Smooth muscle cell (in vitro differentiated cells): ENCODE results near the gene THSD4. TPM values are rescaled to one million over a fixed set of nuclear protein-coding genes. Genes with fewer than 3 reads are reported as not detected.

Experiments used
- DNase-seq: peaks from one replicate; lab custom pipeline; 2025; ENCODE audit not compliant: unreplicated experiment; lab: John Stamatoyannopoulos, UW
- H2AFZ ChIP-seq: fragments of 200-600 bp; sonication (generic); 2 replicates; pipeline ENCODE4 v1.6.0; 2016; ENCODE audit warnings: antibody characterized with exemption, low read depth, mild to moderate bottlenecking
- H3F3A ChIP-seq: fragments of 200-600 bp; sonication (generic); 2 replicates; pipeline ENCODE4 v1.6.0; 2017; ENCODE audit warnings: antibody characterized with exemption, low read depth
- H3K27ac ChIP-seq: fragments of 200-600 bp; sonication (generic); 2 replicates; pipeline ENCODE4 v1.5.1; 2016; ENCODE audit warnings: low read depth, mild to moderate bottlenecking
- H3K27me3 ChIP-seq: fragments of 200-600 bp; sonication (generic); 2 replicates; pipeline ENCODE4 v1.6.1; 2016; ENCODE audit warnings: low read depth, mild to moderate bottlenecking
- H3K36me3 ChIP-seq: fragments of 200-600 bp; sonication (generic); 2 replicates; pipeline ENCODE4 v1.5.1; 2016; ENCODE audit warnings: low read depth
- H3K4me1 ChIP-seq: fragments of 200-600 bp; sonication (generic); 2 replicates; pipeline ENCODE4 v1.5.1; 2016; ENCODE audit warnings: low read depth
- H3K4me2 ChIP-seq: fragments of 200-600 bp; sonication (generic); 2 replicates; pipeline ENCODE4 v1.6.0; 2016; ENCODE audit warnings: mild to moderate bottlenecking
- H3K4me3 ChIP-seq: fragments of 200-600 bp; sonication (generic); 2 replicates; pipeline ENCODE4 v1.5.1; 2016; ENCODE audit warnings: mild to moderate bottlenecking
- H3K79me2 ChIP-seq: fragments of 200-600 bp; sonication (generic); 2 replicates; pipeline ENCODE4 v1.6.0; 2016; ENCODE audit warnings: low read depth, mild to moderate bottlenecking
- H3K9ac ChIP-seq: fragments of 200-600 bp; sonication (generic); 2 replicates; pipeline ENCODE4 v1.6.0; 2016; ENCODE audit warnings: low read depth
- H3K9me3 ChIP-seq: fragments of 200-600 bp; sonication (generic); replicated peaks from 2 replicates; pipeline ENCODE4 v1.5.1; 2016; ENCODE audit warnings: low read depth
- H4K20me1 ChIP-seq: fragments of 200-600 bp; sonication (generic); 2 replicates; pipeline ENCODE4 v1.6.0; 2016; ENCODE audit warnings: low read depth
- WGBS: methylation state at CpG from one replicate; pipeline ENCODE4 v1.1.7; 2016; ENCODE audit warnings: low lambda C conversion rate; 5-methylcytosine and 5-hydroxymethylcytosine counted together
- polyA plus RNA-seq: library from polyadenylated mRNA; unstranded; fragments of >200 nt; fragmentation: Nextera tagmentation; extraction: Ambion mirVana; gene quantifications from 2 replicates; pipeline ENCODE4 v1.2.1, GENCODE V29; 2016
- total RNA-seq: library from RNA; depleted of rRNA; stranded (reverse); fragments of >200 nt; gene quantifications from 2 replicates; pipeline ENCODE4 v1.2.3, GENCODE V29; 2014
- TF ChIP-seq, protein P1 (sequence below): fragments of 200-600 bp; sonication (generic); IDR thresholded peaks from 2 replicates; pipeline ENCODE4 v1.5.1; 2017; ENCODE audit warnings: borderline replicate concordance, mild to moderate bottlenecking, antibody characterized with exemption; ENCODE audit not compliant: insufficient read depth, poor library complexity, severe bottlenecking

The THSD4 gene
- total and polyA plus RNA-seq, 2 experiments from 2014 or later = 2.5 to 4.1 TPM

DNA sequence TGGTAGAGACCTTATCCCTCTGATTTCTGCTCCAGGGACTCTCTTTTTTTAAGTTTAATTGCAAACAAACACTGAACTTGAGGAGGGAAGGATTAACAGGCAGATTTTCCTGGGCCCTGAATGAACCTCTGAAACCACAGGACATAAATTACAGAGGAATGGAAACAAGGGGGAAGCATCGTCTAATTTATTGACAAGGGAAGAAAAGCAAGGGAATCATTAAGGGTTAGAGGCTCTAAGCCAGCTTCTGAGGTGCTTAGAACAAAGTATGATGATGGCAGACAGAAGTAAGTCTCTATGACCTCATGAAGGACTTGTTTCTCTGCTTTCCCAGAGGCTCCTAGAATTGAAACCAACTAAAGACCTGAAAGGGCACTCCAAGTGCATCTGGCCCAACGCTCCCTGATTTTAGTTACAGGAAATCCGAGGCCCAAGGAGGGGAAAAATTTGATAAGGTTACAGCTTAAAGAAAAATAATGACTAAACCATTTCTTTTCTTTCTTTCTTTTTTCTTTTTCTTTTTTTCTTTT is 450.4 kb downstream of the THSD4 start:
- Histone ChIP-seq H3K36me3 (no peaks in the 10 kb centered on the region), H3K4me1 (no peaks in the 10 kb centered on the region), H3K9me3 (no peaks in the 10 kb centered on the region), H4K20me1 (no peaks in the 10 kb centered on the region), H3K79me2 (no peaks in the 10 kb centered on the region), H3K9ac (no peak overlapping the region), H3K4me2 (no peak overlapping the region), H3K4me3 (no peak overlapping the region), H3K27ac (no peak overlapping the region), H3F3A (no peaks in the 10 kb centered on the region), H2AFZ (no peak overlapping the region), H3K27me3 (no peaks in the 10 kb centered on the region)
- TF ChIP-seq, protein P1, sequence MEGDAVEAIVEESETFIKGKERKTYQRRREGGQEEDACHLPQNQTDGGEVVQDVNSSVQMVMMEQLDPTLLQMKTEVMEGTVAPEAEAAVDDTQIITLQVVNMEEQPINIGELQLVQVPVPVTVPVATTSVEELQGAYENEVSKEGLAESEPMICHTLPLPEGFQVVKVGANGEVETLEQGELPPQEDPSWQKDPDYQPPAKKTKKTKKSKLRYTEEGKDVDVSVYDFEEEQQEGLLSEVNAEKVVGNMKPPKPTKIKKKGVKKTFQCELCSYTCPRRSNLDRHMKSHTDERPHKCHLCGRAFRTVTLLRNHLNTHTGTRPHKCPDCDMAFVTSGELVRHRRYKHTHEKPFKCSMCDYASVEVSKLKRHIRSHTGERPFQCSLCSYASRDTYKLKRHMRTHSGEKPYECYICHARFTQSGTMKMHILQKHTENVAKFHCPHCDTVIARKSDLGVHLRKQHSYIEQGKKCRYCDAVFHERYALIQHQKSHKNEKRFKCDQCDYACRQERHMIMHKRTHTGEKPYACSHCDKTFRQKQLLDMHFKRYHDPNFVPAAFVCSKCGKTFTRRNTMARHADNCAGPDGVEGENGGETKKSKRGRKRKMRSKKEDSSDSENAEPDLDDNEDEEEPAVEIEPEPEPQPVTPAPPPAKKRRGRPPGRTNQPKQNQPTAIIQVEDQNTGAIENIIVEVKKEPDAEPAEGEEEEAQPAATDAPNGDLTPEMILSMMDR = no peak
- 58% methylated on average over 3 of the region's 3 CpGs for WGBS
- DNase-seq = no peak

DNA sequence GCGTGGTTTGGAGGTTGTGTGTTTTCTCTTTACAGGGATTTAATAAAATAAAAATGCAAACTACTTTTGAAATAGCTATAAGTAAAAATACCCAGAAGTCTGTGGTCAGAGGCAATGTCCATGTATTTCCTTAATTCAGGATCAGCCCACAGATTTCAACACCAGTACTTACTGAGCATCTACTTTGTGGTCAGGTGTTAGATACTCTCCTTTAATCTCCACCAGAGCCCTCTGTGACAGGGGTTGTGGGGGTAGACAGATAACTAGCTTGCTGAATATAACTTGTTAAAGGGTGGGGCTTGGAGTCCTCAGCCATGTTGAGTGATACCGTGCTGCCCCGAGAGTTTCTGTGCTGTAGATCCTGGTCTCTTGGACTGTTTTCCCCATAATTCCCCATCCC is 451.0 kb downstream of the THSD4 start:
- no peaks in the 10 kb centered on the region for H3K36me3 ChIP-seq
- H4K20me1 ChIP-seq = no peaks in the 10 kb centered on the region
- no peaks in the 10 kb centered on the region for H3K4me1 ChIP-seq
- DNase-seq = no peak
- no peak overlapping the region for H3K9ac ChIP-seq
- no peak overlapping the region for H2AFZ ChIP-seq
- H3F3A ChIP-seq = no peaks in the 10 kb centered on the region
- H3K27ac ChIP-seq = no peak overlapping the region
- no peaks in the 10 kb centered on the region for H3K27me3 ChIP-seq
- no peak overlapping the region for H3K4me2 ChIP-seq
- no peaks in the 10 kb centered on the region for H3K9me3 ChIP-seq
- no peak overlapping the region for H3K4me3 ChIP-seq
- WGBS = 91% methylated on average over 3 of the region's 3 CpGs
- H3K79me2 ChIP-seq = no peaks in the 10 kb centered on the region
- TF ChIP-seq, protein P1 = no peak

DNA sequence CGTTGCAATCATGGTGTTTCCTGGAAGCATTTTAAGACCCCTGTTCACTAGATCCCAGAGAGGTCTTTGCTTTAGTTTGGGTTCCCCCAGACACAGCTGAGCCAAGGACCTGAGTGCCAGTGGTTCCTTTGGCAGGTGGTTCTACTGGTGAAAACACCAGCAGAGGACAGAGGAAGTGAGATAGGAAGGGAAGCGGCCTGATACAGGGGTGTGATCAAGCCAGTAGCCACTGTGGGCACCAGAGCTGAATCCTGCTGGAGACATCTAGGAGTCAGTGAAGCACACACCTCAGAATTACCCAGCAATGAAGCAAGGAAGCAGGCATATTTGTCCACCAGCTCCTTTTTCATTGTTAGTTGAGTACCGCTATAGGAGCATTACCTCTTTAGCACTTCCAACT is 451.9 kb downstream of the THSD4 start:
- H3K79me2 ChIP-seq = no peaks in the 10 kb centered on the region
- H3K4me2 ChIP-seq = no peak overlapping the region
- no peaks in the 10 kb centered on the region for H3F3A ChIP-seq
- no peak overlapping the region for H2AFZ ChIP-seq
- H3K36me3 ChIP-seq = no peaks in the 10 kb centered on the region
- H4K20me1 ChIP-seq = no peaks in the 10 kb centered on the region
- H3K9ac ChIP-seq = no peak overlapping the region
- TF ChIP-seq, protein P1 = no peak
- H3K27me3 ChIP-seq = no peaks in the 10 kb centered on the region
- H3K9me3 ChIP-seq = no peaks in the 10 kb centered on the region
- 94% methylated on average over 3 of the region's 3 CpGs for WGBS
- no peak overlapping the region for H3K4me3 ChIP-seq
- DNase-seq = no peak
- H3K4me1 ChIP-seq = no peaks in the 10 kb centered on the region
- H3K27ac ChIP-seq = no peak overlapping the region

DNA sequence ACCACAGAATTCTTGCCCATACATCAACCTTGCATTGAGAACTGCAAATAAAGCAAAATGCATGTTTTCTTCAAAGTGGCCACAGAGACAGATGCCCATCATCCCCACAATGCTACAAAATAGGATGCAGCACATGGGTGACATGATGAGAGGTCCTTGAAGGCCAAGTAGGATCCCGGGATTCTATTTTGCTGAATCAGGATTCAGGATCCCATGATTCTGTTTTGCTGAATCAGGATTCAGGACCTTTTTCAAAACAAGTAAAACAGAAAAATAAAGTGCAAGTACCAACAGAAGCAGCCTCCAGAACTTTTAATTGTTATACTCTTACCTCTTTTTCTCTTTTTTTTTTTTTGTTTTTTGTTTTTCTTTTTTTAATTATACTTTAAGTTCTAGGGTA is 453.0 kb downstream of the THSD4 start:
- 89% methylated on average over 1 of the region's 1 CpG for WGBS
- no peaks in the 10 kb centered on the region for H3K36me3 ChIP-seq
- H3K4me3 ChIP-seq = no peak overlapping the region
- H3K27ac ChIP-seq = no peak overlapping the region
- no peaks in the 10 kb centered on the region for H3K79me2 ChIP-seq
- no peaks in the 10 kb centered on the region for H3K9me3 ChIP-seq
- TF ChIP-seq, protein P1 = no peak
- H3K27me3 ChIP-seq = no peaks in the 10 kb centered on the region
- H3K4me1 ChIP-seq = no peaks in the 10 kb centered on the region
- no peak overlapping the region for H2AFZ ChIP-seq
- no peak overlapping the region for H3K9ac ChIP-seq
- no peaks in the 10 kb centered on the region for H4K20me1 ChIP-seq
- no peak for DNase-seq
- H3K4me2 ChIP-seq = no peak overlapping the region
- H3F3A ChIP-seq = no peaks in the 10 kb centered on the region
